Measurements from ENCODE around the gene C5orf47.

GRCh38 chr5:173953528-173954090 is 35.4 kb upstream of the C5orf47 start:
- TF ChIP-seq CTCF (IDR thresholded peaks at IDR 0.05; ENCODE audit: low read length) (no peak), EZH2 (optimal IDR thresholded peaks at IDR 0.05; ENCODE audit: low read depth, low read length) (no peak)
